Measurements from ENCODE around the gene BAG2. TPM values are rescaled to one million over a fixed set of nuclear protein-coding genes. Genes with fewer than 3 reads are reported as not detected.

The BAG2 gene
- total RNA-seq, 1 donor from 2014 or later: 1.6 TPM

- no peak for FAIRE-seq
Observed at GRCh38 chr6:57221191-57221935, 49.2 kb downstream of the BAG2 start.

GRCh38 chr6:57221936-57222742 is 50.0 kb downstream of the BAG2 start, which contains the start of gene RAB23:
Gene RAB23, minus strand, starts transcription at chr6:57222307. Its CDS starts 11,927 bp downstream, at chr6:57210380.
- DNase-seq (ENCODE audit: low spot score in 2 of 2) (peak; percentile 83 to 84), FAIRE-seq (no peak)

More at GRCh38 chr6:57221191-57221935, 49.2 kb downstream of the BAG2 start:
- peak; percentile 38 to 41 for DNase-seq (ENCODE audit: low spot score in 2 of 2)

GRCh38 chr6:57222743-57223077 is 50.6 kb downstream of the BAG2 start:
- FAIRE-seq: no peak
- DNase-seq (ENCODE audit: low spot score in 2 of 2): no peak

GRCh38 chr6:57224769-57225515 is 52.8 kb downstream of the BAG2 start:
- no peak for FAIRE-seq

GRCh38 chr6:57226221-57226620 is 54.1 kb downstream of the BAG2 start:
- no peak for FAIRE-seq

More at GRCh38 chr6:57224769-57225515, 52.8 kb downstream of the BAG2 start:
- DNase-seq (ENCODE audit: low spot score in 2 of 2): no peak

More at GRCh38 chr6:57226221-57226620, 54.1 kb downstream of the BAG2 start:
- DNase-seq (ENCODE audit: low spot score in 2 of 2): no peak

Other genes with a start within 250 kb of the BAG2 start
- gene BEND6, start 217.2 kb upstream of the BAG2 start, total RNA-seq: 22.8 TPM
- gene KIAA1586, start 125.6 kb upstream of the BAG2 start, total RNA-seq: 116 TPM
- gene ZNF451, start 82.1 kb upstream of the BAG2 start, total RNA-seq: 156 TPM
- 34.2 TPM for gene RAB23, start 50.0 kb downstream of the BAG2 start, total RNA-seq
- gene PRIM2, start 145.3 kb downstream of the BAG2 start, total RNA-seq: 25.7 TPM